Ishikawa (cell line): ENCODE measurements around the gene ATF3.

ENCODE experiments used
- CEBPB ChIP-seq: IDR thresholded peaks from 2 replicates; pipeline ENCODE4 v1.6.1; 2012
- CREB1 ChIP-seq: IDR thresholded peaks from 2 replicates; pipeline ENCODE4 v1.6.1; 2012; ENCODE audit warnings: low read depth
- EGR1 ChIP-seq: IDR thresholded peaks from 2 replicates; pipeline ENCODE4 v1.6.1; 2012
- EP300 ChIP-seq: IDR thresholded peaks from 2 replicates; pipeline ENCODE4 v1.6.1; 2012; ENCODE audit warnings: borderline replicate concordance
- FOXM1 ChIP-seq: IDR thresholded peaks from 2 replicates; pipeline ENCODE4 v1.6.1; 2012; ENCODE audit warnings: low read depth, borderline replicate concordance
- NFIC ChIP-seq: IDR thresholded peaks from 2 replicates; pipeline ENCODE4 v1.6.1; 2012
- RAD21 ChIP-seq: IDR thresholded peaks from 2 replicates; pipeline ENCODE4 v1.6.1; 2012; ENCODE audit warnings: low read depth
- REST ChIP-seq: IDR thresholded peaks from 2 replicates; pipeline ENCODE4 v1.6.1; 2012; ENCODE audit warnings: low read depth, mild to moderate bottlenecking
- TAF1 ChIP-seq: IDR thresholded peaks from 2 replicates; pipeline ENCODE4 v1.6.1; 2012; ENCODE audit warnings: low read depth, mild to moderate bottlenecking
- TCF12 ChIP-seq: IDR thresholded peaks from 2 replicates; pipeline ENCODE4 v1.6.1; 2012; ENCODE audit warnings: low read depth
- TEAD4 ChIP-seq: IDR thresholded peaks from 2 replicates; pipeline ENCODE4 v1.6.1; 2012
- USF1 ChIP-seq: IDR thresholded peaks from 2 replicates; pipeline ENCODE4 v1.6.1; 2012
- YY1 ChIP-seq: IDR thresholded peaks from 2 replicates; pipeline ENCODE4 v1.6.1; 2012; ENCODE audit warnings: low read depth
- ZBTB7A ChIP-seq: IDR thresholded peaks from 2 replicates; pipeline ENCODE4 v1.6.1; 2012; ENCODE audit warnings: low read depth
- TF ChIP-seq, protein P1 (sequence below): IDR thresholded peaks from 2 replicates; pipeline ENCODE4 v1.6.1; 2012

The ATF3 gene

DNA sequence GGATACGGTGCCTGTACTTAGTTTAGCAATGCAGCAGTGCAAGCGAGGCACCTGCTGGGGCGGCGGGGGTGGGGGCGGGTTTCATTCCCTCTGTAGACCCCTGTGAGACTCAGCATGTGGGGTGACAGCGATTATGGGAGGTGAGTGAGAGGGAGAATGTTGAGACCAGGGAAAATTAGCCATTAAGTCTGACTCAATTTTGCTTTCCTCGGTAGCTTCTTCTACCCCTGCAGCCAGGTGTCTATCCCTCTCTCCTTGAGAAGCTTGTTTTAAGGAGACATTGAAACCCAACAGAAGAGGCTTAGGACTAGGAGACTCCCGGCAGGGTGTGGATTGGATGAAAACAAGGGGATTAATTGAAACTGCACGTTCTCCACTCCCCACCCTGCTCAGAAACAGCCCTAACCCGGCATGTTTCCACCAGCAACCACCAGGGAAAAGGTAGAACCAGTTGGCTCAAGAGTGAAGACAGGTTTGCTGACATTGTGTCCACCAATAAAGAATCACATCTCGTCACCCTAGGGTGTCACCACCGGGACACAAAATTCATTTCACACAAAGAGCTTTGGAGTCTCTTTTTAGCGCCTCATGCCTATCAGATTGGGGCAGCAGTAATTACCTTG is 20.6 kb upstream of the ATF3 start:
- TF ChIP-seq, protein P1, sequence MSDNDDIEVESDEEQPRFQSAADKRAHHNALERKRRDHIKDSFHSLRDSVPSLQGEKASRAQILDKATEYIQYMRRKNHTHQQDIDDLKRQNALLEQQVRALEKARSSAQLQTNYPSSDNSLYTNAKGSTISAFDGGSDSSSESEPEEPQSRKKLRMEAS, result no peak
- no peak for TF ChIP-seq EGR1
- no peak for TF ChIP-seq USF1
- TF ChIP-seq YY1, result no peak
- TF ChIP-seq NFIC, result no peak
- TF ChIP-seq RAD21, result no peak
- no peak for TF ChIP-seq ZBTB7A
- TF ChIP-seq FOXM1, result no peak
- no peak for TF ChIP-seq TAF1
- TF ChIP-seq CREB1, result no peak
- TF ChIP-seq CEBPB, result no peak
- TF ChIP-seq EP300, result no peak
- TF ChIP-seq TEAD4, result no peak
- TF ChIP-seq REST, result no peak
- no peak for TF ChIP-seq TCF12

GRCh38 chr1:212589446-212589845 is 19.1 kb upstream of the ATF3 start:
- TF ChIP-seq NFIC, result no peak
- no peak for TF ChIP-seq RAD21
- TF ChIP-seq USF1, result no peak
- no peak for TF ChIP-seq EP300
- 0 out of 2 replicates have a peak, but pooled peaks have one; percentile 19 for TF ChIP-seq CEBPB

GRCh38 chr1:212591922-212592321 is 16.6 kb upstream of the ATF3 start:
- TF ChIP-seq REST, result no peak
- TF ChIP-seq CREB1, result no peak
- no peak for TF ChIP-seq EP300
- no peak for TF ChIP-seq RAD21
- TF ChIP-seq FOXM1, result no peak
- no peak for TF ChIP-seq TAF1
- no peak for TF ChIP-seq TEAD4
- TF ChIP-seq USF1, result no peak
- TF ChIP-seq ZBTB7A, result no peak
- TF ChIP-seq NFIC, result no peak
- no peak for TF ChIP-seq EGR1
- no peak for TF ChIP-seq TCF12
- no peak for TF ChIP-seq CEBPB
- TF ChIP-seq YY1, result no peak
- TF ChIP-seq, protein P1, result no peak

GRCh38 chr1:212593821-212594251 is 14.7 kb upstream of the ATF3 start:
- no peak for TF ChIP-seq CREB1
- TF ChIP-seq EGR1, result no peak
- TF ChIP-seq TAF1, result no peak
- no peak for TF ChIP-seq TEAD4
- TF ChIP-seq FOXM1, result no peak
- no peak for TF ChIP-seq ZBTB7A
- TF ChIP-seq YY1, result no peak

- no peak for TF ChIP-seq REST
- TF ChIP-seq USF1, result no peak
- no peak for TF ChIP-seq TEAD4
- TF ChIP-seq TAF1, result no peak
- no peak for TF ChIP-seq TCF12
- no peak for TF ChIP-seq CREB1
- no peak for TF ChIP-seq CEBPB
- TF ChIP-seq, protein P1, result no peak
- TF ChIP-seq EGR1, result no peak
- TF ChIP-seq ZBTB7A, result no peak
Measured at GRCh38 chr1:212594640-212595039, 13.9 kb upstream of the ATF3 start.
